HUES64 (cell line): ENCODE data around the gene RIN1.

Source experiments
- H3K27ac ChIP-seq: 2 replicates; pipeline ENCODE4 v1.7.0; 2013; ENCODE audit warnings: low read depth, low read length, inconsistent platforms
- H3K27me3 ChIP-seq: 2 replicates; pipeline ENCODE4 v1.6.1; 2013; ENCODE audit warnings: mild to moderate bottlenecking, low read length; ENCODE audit not compliant: insufficient read depth
- H3K36me3 ChIP-seq: 2 replicates; pipeline ENCODE4 v1.6.1; 2013; ENCODE audit warnings: mild to moderate bottlenecking, low read length; ENCODE audit not compliant: insufficient read depth
- H3K4me1 ChIP-seq: 2 replicates; pipeline ENCODE4 v1.6.1; 2013; ENCODE audit warnings: mild to moderate bottlenecking, low read length, moderate library complexity; ENCODE audit not compliant: insufficient read depth
- H3K4me3 ChIP-seq: 2 replicates; pipeline ENCODE4 v1.5.1; 2013; ENCODE audit warnings: mild to moderate bottlenecking, low read length, moderate library complexity
- H3K9ac ChIP-seq: 2 replicates; pipeline ENCODE4 v1.6.1; 2013; ENCODE audit warnings: mild to moderate bottlenecking, low read depth, low read length
- H3K9me3 ChIP-seq: 2 replicates; pipeline ENCODE4 v1.6.1; 2013; ENCODE audit warnings: low read depth, low read length; ENCODE audit not compliant: insufficient read depth
- WGBS: fragments of 150-250, 120-280 bp; methylation state at CpG from one replicate; pipeline ENCODE4 v1.1.7; 2013; ENCODE audit warnings: missing lambda C conversion rate; 5-methylcytosine and 5-hydroxymethylcytosine counted together

The RIN1 gene

GRCh38 chr11:66299186-66299585 is 37.0 kb downstream of the RIN1 start:
- peaks cover 4% of the 10 kb centered on the region; the same call in 1 of the 2 replicates for H3K4me1 ChIP-seq
- no peak overlapping the region for H3K4me3 ChIP-seq
- 95% methylated on average over 3 of the region's 3 CpGs for WGBS
- H3K27me3 ChIP-seq = no peaks in the 10 kb centered on the region
- H3K9me3 ChIP-seq = no peaks in the 10 kb centered on the region
- H3K27ac ChIP-seq = no peak overlapping the region
- no peak overlapping the region for H3K9ac ChIP-seq
- no peaks in the 10 kb centered on the region for H3K36me3 ChIP-seq

DNA sequence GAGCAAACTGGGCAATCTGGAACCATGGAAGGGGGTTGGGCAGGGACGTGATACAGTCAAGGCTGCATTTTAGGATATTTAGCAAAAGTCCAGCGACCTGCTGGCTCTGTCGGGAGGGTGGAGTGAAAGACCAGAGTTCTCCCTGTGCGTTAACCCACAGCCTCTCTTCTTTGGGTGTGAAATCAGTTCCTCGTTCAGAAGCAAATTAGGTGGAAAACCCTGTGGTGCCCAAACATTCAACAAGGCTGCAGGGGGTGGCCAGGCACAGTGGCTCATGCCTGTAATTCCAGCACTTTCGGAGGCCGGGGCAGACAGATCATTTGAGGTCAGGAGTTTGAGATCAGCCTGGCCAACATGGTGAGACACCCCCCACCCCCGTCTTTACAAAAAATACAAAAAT is 38.6 kb downstream of the RIN1 start:
- 49% methylated on average over 8 of the region's 8 CpGs for WGBS

DNA sequence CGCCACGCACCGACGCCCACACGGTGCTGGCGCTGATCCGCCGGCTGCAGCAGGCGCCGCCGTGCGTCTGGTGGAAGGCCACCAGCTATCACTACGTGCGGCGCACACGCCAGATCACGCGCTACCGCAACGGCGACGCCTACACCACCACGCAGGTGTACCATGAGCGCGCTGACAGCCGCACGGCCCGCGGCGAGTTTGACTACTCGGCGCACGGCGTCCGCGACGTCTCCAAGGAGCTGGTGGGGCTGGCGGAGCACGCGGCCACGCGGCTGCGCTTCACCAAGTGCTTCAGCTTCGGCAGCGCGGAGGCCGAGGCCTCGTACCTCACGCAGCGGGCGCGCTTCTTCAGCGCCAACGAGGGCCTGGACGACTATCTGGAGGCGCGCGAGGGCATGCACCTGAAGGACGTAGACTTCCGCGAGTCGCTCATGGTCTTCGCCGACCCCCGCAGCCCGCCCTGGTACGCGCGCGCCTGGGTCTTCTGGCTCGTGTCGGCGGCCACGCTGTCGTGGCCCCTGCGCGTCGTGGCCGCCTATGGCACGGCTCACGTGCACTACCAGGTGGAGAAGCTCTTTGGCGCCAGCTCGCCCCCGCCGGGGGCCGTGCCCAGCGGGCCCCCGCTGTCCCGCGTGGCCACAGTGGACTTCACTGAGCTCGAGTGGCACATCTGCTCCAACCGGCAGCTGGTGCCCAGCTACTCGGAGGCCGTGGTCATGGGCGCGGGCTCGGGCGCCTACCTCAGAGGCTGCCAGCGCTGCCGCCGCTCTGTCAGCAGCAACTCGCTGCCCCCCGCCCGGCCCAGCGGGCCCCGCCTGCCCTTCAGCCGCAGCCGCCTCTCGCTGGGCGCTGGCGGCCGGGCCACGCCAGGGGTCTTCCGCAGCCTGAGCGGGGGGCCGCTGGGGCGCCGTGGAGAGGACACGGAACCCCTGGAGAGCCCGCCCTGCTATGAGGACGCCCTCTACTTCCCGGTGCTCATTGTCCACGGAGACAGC is 41.3 kb downstream of the RIN1 start:
- Histone ChIP-seq H3K27me3 (peaks cover 34% of the 10 kb centered on the region), H3K9me3 (no peaks in the 10 kb centered on the region), H3K4me1 (peaks cover 8% of the 10 kb centered on the region; the same call in 1 of the 2 replicates), H3K27ac (no peak overlapping the region), H3K4me3 (no peak overlapping the region), H3K9ac (no peak overlapping the region), H3K36me3 (no peaks in the 10 kb centered on the region)
- WGBS = 96% methylated on average over 123 of the region's 123 CpGs

More for the DNA sequence above, 38.6 kb downstream of the RIN1 start:
- Histone ChIP-seq H3K4me1 (peaks cover 4% of the 10 kb centered on the region; the same call in 1 of the 2 replicates), H3K9ac (no peak overlapping the region), H3K27ac (peak overlapping the region; percentile 40; the same call in 1 of the 2 replicates), H3K9me3 (no peaks in the 10 kb centered on the region), H3K4me3 (no peak overlapping the region), H3K36me3 (no peaks in the 10 kb centered on the region), H3K27me3 (peaks cover 8% of the 10 kb centered on the region)

- H3K9ac ChIP-seq = no peak overlapping the region
- H3K9me3 ChIP-seq = no peaks in the 10 kb centered on the region
- H3K27me3 ChIP-seq = peaks cover 37% of the 10 kb centered on the region
- 91% methylated on average over 30 of the region's 30 CpGs for WGBS
- H3K27ac ChIP-seq = no peak overlapping the region
- no peak overlapping the region for H3K4me3 ChIP-seq
- no peaks in the 10 kb centered on the region for H3K36me3 ChIP-seq
- peaks cover 8% of the 10 kb centered on the region; the same call in 1 of the 2 replicates for H3K4me1 ChIP-seq
Observed at GRCh38 chr11:66293777-66294625, 42.2 kb downstream of the RIN1 start.

DNA sequence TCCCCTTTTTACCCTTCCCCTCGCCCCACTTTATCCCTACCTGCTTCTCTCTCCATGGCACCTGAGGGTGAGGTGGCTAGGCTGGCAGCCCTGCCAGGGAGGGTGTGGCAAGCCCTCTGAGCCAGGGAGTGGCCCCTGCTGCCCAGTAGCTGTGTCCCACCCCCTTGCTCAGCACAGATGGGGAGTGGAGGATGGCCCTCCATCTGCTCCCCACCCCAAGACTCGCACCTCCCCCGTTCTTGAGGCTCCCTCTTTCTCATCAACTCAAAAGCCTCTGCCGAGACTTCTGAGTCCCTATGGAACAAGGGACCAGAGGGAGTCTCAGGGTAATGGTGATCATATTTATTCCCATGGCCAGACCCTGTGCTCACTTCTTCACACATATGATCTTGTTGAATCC is 42.9 kb downstream of the RIN1 start:
- Histone ChIP-seq H3K9ac (no peak overlapping the region), H3K9me3 (no peaks in the 10 kb centered on the region), H3K27ac (no peak overlapping the region), H3K36me3 (no peaks in the 10 kb centered on the region), H3K27me3 (peaks cover 37% of the 10 kb centered on the region), H3K4me1 (peaks cover 8% of the 10 kb centered on the region; the same call in 1 of the 2 replicates), H3K4me3 (no peak overlapping the region)
- 77% methylated on average over 3 of the region's 4 CpGs for WGBS

GRCh38 chr11:66292543-66293332 is 43.5 kb downstream of the RIN1 start:
- peaks cover 8% of the 10 kb centered on the region; the same call in 1 of the 2 replicates for H3K4me1 ChIP-seq
- H3K4me3 ChIP-seq = peak overlapping the region; percentile 59
- no peak overlapping the region for H3K9ac ChIP-seq
- no peaks in the 10 kb centered on the region for H3K9me3 ChIP-seq
- 70% methylated on average over 17 of the region's 17 CpGs for WGBS
- no peak overlapping the region for H3K27ac ChIP-seq
- peaks cover 37% of the 10 kb centered on the region for H3K27me3 ChIP-seq
- H3K36me3 ChIP-seq = no peaks in the 10 kb centered on the region

GRCh38 chr11:66291706-66292542 is 44.3 kb downstream of the RIN1 start, which contains the start of gene TMEM151A:
Gene TMEM151A (plus strand): TSS chr11:66291894. CDS start chr11:66292014, 120 bp downstream.
- no peaks in the 10 kb centered on the region for H3K9me3 ChIP-seq
- peak within 1 kb of the TSS; percentile 59 for H3K4me3 ChIP-seq
- H3K36me3 ChIP-seq = 0 out of 2 replicates have a peak, but pooled peaks cover under 1% of the 10 kb centered on the region
- no peak within 1 kb of the TSS for H3K27ac ChIP-seq
- peaks cover 37% of the 10 kb centered on the region for H3K27me3 ChIP-seq
- no peak within 1 kb of the TSS for H3K9ac ChIP-seq
- WGBS = 2% methylated on average over 95 of the region's 95 CpGs
- peaks cover 5% of the 10 kb centered on the region; the same call in 1 of the 2 replicates for H3K4me1 ChIP-seq

DNA sequence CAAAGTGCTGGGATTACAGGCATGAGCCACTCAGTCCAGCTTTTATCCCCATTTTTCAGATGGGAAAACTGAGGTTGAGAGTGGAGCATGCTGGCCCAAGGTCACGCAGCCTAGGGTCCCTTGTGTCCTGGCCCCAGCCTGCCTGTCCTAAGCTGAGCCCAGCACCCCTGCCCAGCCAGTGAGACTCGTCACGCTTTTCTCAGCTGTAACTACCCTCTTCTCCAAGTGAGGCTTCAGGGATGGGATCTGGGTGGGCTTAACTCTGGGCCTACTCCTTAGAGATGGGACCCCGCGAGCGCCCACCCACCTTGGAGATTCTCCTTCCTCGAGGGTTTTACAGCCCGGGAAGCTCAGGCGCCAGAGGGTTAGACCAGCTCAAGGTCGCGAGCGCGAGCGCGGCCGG is 44.9 kb downstream of the RIN1 start:
- 0 out of 2 replicates have a peak, but pooled peaks cover 5% of the 10 kb centered on the region for H3K36me3 ChIP-seq
- H3K9ac ChIP-seq = no peak overlapping the region
- WGBS = 18% methylated on average over 16 of the region's 16 CpGs
- peaks cover 5% of the 10 kb centered on the region; the same call in 1 of the 2 replicates for H3K4me1 ChIP-seq
- peak overlapping the region; percentile 59 for H3K4me3 ChIP-seq
- H3K9me3 ChIP-seq = no peaks in the 10 kb centered on the region
- peaks cover 37% of the 10 kb centered on the region for H3K27me3 ChIP-seq
- no peak overlapping the region for H3K27ac ChIP-seq

GRCh38 chr11:66290330-66290621 is 46.0 kb downstream of the RIN1 start:
- H3K4me3 ChIP-seq = peak overlapping the region; percentile 69; the same call in 1 of the 2 replicates
- 89% methylated on average over 2 of the region's 2 CpGs for WGBS
- no peak overlapping the region for H3K27ac ChIP-seq
- H3K9ac ChIP-seq = no peak overlapping the region
- H3K4me1 ChIP-seq = peaks cover 5% of the 10 kb centered on the region; the same call in 1 of the 2 replicates
- H3K9me3 ChIP-seq = no peaks in the 10 kb centered on the region
- peaks cover 11% of the 10 kb centered on the region; the same call in 1 of the 2 replicates for H3K36me3 ChIP-seq
- H3K27me3 ChIP-seq = peaks cover 37% of the 10 kb centered on the region
